HG03432 (cell line): ENCODE results near the gene NRXN3.
"Not testable (repeated sequence)": the region's sequence is repeated elsewhere in the genome, so short reads cannot be mapped to it uniquely, and the experiment has no call there.

ENCODE experiments used
- ATAC-seq: cut with Tn5 transposase; IDR thresholded peaks from one replicate; pipeline ENCODE4 v1.9.1; 2021; ENCODE audit warnings: mild to moderate bottlenecking, moderate library complexity; ENCODE audit not compliant: unreplicated experiment

Gene NRXN3

DNA sequence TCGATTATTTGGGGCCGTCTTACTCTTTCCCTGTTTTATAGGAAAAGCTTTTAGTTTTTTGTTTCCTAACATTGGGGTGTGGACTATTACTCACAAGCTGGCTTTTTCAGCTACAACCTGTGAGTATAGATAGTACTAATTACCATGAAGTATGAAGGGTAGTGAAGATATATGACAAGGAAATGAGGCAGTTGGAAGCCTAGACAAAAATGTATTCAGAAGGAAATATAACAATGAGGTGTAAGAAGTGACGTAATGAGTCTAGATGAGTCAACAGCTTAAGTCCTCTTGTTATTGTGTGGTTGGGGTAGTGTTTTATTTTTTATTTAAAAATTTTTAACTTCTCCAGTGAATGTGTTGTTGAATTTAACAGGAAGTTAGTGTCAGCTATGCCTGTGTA is 804.5 kb downstream of the NRXN3 start:
- ATAC-seq = no peak

DNA sequence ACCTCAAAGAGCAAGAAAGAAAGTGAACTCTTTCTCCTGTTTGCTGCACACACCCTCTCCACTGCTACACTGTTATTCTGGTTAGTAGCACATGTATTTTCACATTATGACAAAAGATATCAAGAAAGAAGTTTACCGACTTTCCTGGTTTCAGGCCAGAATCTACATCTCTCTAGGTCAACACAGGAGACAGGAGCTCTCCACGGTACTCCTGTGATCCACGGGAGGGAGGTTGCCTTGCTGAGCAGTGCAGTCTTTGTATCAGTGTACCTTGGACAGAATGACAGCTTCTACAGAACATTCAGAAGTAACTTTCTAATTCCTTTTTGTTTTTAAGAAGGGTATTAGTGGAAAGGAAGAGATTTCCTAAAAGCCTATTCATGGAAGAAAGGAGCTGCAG is 805.6 kb downstream of the NRXN3 start:
- no peak for ATAC-seq

DNA sequence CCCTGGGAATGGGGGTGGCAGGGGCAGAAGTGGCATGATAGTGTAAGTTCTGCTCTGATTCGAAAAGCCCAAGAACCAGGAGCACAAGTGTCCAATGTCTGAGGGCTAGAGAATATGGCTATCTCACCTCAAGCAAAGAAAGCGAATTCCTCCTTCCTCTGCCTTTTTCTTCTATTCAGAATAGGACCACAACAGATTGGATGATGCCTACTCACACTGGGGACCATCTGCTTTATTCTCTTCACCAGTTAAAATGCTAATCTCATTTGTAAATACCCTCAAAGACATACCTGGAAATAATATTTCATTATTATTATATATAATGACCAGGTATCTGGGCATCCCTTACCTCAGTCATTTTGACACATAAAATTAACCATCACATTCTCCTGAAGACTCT is 808.7 kb downstream of the NRXN3 start:
- no peak for ATAC-seq

DNA sequence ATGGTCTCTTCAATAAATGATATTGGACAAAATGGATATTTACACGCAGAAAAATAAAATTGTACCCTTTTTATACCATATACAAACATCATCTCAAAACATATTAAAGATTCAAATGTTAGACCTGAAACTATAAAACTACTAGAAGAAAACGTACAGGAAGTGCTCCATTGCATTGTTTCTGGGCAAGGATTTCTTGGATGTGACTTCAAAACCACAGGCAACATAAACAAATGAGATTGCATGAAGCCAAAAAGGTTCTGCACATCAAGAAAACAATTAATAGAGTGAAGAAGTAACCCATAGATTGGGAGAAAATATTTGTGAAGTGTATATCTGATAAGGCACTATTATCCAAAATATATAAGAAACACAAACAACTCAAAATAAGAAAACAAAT is 812.4 kb downstream of the NRXN3 start:
- ATAC-seq = no peak

GRCh38 chr14:78983126-78983525 is 813.0 kb downstream of the NRXN3 start:
- no peak for ATAC-seq

DNA sequence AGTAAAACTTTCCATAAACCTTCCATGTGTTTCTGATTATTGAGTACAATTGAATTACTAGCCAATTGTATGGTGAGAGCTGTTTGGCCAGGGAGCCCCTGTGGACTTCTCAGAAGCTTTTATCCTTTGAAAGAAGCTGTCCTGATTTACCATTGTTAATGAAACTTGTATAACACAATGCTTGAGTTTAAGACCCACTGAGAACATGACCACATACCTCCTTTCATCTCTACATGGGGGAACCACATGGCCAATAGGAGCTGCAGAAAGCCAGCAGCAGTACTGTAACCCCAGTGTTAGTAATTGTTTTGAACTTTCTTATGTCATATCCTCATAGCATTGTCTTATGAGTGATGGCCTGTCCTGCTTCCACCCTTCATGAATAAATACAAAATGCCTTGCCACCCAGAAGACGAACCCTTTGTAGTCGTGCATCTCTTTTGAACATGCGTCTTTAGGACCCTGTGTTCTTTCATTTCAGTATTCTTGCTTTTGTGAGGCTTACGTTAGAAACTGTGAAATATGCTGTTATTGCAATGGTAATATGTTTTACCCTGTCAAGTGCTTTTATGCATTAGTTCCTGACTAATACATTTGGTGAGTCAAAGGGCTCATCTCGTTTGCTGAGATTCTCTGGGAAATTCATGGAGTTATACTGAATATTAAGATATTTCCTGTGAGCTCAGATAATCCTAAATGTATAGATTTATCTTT is 815.7 kb downstream of the NRXN3 start:
- no peak for ATAC-seq

- ATAC-seq = no peak
Observed at GRCh38 chr14:78986989-78987388, 816.8 kb downstream of the NRXN3 start.

DNA sequence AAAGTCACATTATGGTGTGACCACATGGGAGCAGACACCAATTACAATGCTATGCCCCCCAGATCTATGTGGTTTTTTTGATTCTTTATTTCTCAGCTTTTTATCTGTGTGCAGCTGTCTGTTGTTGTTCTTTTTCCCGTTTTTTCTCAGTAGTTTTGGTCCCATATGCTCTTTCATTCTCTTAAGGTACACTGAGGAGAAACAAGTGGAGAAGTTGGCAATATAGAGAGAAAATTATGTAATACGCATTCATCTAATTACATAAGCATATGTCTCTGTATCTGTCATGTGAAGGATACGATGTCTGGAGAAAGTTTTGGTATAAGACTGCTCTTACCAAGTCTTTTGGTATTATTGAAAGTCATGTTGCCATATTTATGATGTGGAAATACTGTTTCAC is 819.0 kb downstream of the NRXN3 start:
- ATAC-seq = no peak

- ATAC-seq = no peak
Observed at GRCh38 chr14:78992867-78993266, 822.7 kb downstream of the NRXN3 start.

DNA sequence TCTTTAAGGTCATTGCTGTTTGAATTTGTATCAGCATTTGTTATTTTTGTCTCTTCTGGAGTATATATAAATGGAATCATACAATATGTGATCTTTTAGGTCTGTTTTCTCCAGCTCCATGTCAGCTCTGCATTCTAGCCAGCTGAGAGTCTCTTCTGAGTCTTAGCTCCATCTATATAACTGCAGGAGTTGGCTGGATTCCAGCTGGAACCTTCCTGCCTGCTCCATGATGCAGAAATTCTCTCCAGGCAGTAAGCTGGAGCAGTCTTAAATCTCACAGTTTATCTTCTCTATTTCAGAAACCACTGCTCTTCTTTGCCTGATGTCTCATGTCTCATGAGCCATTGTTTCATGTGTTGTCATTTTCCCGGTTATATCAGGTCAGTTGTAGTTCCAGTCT is 827.6 kb downstream of the NRXN3 start:
- ATAC-seq = no peak

DNA sequence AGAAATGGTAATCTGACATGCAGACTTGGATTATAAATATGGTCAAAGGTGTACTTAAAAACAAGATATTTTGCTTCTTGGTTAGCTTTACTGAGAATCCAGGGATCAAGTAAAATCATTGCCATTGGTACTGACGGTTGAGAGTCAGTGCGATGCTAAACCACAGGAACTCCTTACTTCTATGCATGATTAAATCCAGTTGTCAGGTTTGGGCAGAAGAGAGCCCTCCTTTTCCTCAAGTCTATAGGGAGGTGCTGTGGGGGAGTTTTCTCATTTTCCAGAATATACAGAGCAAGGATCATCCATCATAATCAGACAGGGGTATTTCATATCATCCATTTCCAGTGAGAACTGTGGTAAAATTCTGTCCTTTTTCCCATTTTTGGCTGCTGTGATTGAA is 839.1 kb downstream of the NRXN3 start:
- ATAC-seq = no peak

DNA sequence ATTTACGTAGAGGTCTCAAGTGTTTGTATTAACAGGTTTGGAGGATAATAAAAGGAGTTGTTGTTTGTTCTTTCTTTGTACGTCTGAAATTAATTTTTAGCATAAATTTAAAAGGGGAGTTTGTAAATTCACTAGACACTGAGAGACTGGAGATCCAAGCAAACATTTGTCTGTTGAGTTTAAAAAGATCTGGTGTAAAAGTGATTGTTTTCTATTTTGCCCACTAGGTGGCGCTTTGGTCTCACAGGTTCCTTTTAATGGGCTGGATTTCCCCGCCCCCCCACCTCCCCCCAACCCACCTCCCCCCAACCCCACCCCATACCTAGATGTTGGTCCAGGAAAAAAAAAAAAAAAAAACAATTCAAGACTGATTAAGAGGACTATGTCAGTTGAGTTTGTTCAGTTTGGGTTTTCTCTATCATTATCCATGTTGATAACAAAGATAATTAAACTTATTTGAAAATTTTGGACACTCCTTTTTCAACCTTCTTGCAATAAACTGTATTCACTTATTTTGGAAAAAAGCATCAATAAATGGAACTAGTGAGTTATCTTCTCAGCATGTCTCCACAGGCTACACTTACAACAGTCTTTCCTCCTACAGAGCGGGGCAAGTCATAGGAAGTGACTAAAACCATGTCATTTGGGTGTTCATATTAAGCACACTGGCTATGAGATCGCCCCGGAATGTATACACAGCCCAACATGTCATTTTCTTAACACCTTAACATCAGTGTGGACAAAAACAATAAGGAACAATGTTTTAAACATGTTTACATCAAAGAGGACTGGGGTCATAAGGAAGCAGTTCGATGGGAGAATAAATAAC is 841.1 kb downstream of the NRXN3 start:
- ATAC-seq = no peak

GRCh38 chr14:79011920-79012204 is 841.7 kb downstream of the NRXN3 start:
- ATAC-seq = no peak

- no peak for ATAC-seq
Observed at GRCh38 chr14:79016828-79017505, 846.8 kb downstream of the NRXN3 start.

DNA sequence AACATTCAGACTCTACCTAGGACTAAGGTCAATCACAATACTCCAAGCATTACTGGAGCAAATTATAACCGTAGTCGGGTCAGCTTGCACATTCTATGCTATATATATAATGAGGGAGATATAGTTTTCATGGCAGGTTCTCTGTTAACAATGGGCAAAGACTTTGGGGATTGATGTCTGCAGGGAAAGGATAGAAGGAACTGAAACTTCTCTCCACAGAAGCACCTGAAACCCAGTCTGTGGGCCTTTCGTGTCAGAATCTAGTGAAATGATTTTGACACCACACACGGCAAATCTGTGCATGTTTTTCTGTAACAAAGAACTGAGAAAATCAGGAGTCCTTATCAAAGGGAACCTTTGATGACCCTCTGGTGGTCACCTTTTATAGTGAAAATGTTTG is 847.4 kb downstream of the NRXN3 start:
- no peak for ATAC-seq

- no peak for ATAC-seq
Observed at GRCh38 chr14:79018836-79019235, 848.7 kb downstream of the NRXN3 start.

- ATAC-seq = not testable (repeated sequence)
Observed at GRCh38 chr14:79019898-79020297, 849.7 kb downstream of the NRXN3 start.

DNA sequence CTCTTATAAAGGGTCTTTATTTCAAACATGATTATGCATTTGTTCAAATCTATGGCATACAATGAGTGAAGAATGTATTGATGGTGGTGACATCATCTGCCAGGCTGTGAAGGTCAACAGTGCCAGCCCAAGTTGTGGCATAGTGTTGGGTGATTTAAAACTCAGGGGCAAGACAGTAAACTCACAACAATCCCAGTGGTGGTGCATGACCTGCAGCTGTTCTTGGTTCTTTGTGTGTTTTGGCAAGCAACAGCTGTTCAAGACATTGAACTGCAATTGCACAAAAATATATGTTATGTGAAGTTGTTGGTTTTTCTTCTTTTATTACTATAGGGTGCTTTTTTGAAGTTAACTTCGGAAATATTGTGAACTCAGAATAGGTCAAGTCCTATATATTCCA is 851.6 kb downstream of the NRXN3 start:
- ATAC-seq = no peak

- no peak for ATAC-seq
Observed at GRCh38 chr14:79027138-79027537, 857.0 kb downstream of the NRXN3 start.

GRCh38 chr14:79028281-79028680 is 858.1 kb downstream of the NRXN3 start:
- ATAC-seq = no peak

GRCh38 chr14:79036441-79036840 is 866.3 kb downstream of the NRXN3 start:
- no peak for ATAC-seq

GRCh38 chr14:79037106-79037505 is 866.9 kb downstream of the NRXN3 start:
- no peak for ATAC-seq
